ENCODE data around the gene CHST5.

CHST5 gene

DNA sequence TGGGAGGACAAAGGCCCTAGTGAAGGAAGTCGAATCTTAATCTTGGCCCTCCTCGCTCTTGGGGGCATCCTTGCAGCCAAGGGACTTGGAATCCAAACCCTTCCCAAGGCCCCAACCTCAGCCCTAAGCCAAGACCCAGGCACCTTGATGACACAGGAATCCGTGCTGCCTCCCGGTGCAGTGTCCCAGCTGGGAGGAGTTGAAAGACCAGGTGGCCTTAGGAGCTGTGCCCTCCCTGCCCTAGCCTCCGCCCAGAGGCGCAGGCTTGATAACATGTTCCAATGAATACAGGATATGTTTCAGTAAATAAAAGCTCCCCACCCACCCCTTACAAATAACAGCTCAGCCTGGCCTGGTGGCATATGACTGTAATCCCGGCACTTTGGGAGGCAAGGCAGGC lies at the start of gene CHST5:
TSS of gene CHST5 (minus strand) at position 208 of the 400 bp plus-strand sequence. CDS start 5,724 bp downstream, outside the sequence.
- no peak for DNase-seq (ENCODE audit: low read depth in 2 of 2, low spot score in 1 of 2)

DNA sequence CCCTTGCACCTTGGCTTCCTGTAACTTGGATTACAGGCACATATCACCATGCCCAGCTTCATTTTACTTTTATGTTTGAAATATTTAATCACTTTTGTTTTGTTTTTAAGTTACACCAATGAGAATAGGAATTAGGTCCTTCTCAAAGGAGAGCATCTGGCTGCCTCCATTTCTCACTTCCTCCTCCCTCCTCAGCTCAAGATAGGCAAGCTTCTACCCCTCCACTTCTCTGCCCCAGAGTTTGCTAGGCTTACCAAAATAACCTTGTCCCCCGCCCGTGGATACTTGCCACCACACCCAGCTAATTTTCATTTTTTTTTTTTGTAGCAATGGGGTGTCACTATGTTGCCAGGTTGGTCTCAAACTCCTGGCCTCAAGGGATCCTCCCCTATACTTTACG lies 48.2 kb upstream of the CHST5 start:
- DNase-seq (ENCODE audit: low read depth in 2 of 2, low spot score in 1 of 2) = no peak

DNA sequence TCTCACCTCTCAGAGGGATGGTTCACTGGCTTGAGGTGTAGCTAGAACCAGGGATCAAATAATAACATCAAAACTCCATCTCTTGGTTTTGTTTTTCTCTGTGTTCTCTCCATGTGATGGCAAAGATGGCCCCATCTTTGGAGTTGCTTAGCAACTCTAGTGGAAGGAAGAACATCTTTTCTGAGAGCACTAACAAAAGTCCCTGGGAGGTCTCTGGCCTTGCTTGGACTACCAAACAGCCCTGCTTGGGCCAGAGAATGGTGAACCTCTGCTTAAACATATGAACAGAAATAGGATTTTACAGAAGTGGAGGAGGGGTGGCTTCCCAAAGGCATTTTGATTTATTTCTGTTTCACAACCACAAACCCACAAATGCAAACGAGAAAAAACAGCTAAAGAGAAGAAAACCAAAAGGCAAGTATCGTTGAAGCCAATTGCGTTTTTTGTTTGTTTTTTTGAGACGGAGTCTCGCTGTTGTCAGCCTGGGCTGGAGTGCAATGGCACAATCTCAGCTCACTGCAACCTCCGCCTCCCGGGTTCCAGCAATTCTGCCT lies 43.5 kb upstream of the CHST5 start:
- DNase-seq (ENCODE audit: low read depth in 2 of 2, low spot score in 1 of 2) = no peak

DNA sequence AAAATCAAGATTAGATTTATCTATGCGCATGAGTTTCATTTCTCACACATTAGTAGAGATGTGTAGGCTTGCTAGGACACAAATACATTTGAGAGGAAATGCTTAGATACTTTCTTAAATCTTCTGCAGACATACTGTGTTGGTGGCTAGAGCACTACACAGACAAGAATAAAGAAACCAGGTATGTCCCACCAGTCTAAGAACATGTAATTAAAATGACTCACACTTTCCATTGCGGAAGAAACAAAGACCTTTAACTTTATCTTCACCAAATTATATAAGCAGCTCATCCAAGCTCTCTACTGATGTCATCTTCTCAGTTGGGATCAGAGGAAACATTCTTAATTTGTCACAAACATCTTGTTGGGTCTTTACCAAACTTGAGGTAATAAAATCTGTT lies 42.8 kb upstream of the CHST5 start:
- DNase-seq (ENCODE audit: low read depth in 2 of 2, low spot score in 1 of 2) = no peak

DNA sequence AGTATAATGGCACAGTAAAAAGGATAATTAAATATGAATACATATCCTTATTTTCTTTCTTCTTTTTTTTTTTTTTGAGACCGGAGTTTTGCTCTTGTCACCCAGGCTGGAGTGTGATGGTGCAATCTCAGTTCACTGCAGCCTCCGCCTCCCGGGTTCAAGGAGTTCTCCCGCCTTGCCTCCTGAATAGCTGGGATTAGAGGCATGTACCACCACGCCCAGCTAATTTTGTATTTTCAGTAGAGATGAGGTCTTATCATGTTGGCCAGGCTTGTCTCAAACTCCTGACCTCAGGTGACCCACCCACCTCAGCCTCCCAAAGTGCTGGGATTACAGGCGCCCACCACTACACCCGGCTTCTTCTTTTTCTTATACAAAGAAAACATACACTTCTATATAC lies 42.3 kb upstream of the CHST5 start:
- no peak for DNase-seq (ENCODE audit: low read depth in 2 of 2, low spot score in 1 of 2)

DNA sequence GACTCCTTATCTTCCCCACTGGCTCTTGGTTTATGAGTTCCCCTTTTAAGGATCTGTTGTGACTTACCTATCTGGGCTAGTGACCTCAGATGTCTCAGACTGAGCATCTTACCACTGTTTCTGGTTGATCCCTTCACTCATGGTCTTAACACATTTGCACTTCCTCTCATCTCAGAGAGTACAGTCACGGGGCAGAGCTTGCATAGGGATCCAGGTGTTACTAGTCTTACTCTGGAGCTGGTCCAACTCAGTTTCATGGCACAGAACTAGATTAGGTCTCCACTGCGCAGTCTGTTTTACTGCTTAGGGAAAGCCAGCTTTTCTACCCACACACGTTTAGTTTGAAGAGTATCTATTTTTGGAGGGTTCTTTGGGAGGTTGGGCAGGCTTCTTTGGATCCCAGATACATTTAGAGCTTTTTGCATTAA lies 40.5 kb upstream of the CHST5 start:
- DNase-seq (ENCODE audit: low read depth in 2 of 2, low spot score in 1 of 2) = no peak

DNA sequence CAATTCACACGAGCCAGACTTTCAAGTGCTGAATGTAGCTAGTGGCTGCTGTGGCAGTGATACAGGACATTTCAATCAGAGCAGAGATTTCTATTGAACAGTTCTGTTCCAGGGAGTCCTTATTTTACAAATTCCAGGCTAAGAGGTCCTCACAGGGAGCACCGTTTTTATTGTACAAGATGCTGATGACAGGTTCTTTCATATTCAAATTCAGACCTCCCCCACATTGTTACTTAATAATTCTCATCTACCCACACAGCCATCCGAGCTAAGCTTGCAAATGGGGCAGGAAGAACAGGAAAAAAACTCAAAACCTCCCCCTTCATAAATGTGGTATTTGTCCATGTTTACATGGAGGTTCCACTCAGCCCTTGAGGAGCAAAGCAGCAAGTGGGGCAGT lies 40.0 kb upstream of the CHST5 start:
- DNase-seq (ENCODE audit: low read depth in 2 of 2, low spot score in 1 of 2) = no peak

DNA sequence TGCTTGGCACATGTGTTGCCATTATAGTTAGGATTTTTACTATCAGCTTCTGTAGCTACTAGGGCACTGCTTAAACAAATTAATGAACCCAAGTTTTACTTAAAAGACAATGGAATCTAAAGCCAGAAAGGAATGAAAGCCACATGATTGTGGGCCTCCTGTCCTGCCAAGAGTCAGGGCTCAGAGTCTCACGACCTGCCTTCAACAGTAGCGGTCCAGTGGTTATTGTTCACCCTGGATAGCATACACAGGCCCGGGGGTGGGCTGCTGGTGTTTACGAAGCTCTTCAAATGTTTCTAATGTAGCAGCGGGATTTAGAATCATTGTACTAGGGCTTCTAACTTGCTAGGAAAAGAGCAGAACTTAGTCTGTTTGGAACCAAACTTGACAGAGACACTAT lies 38.0 kb upstream of the CHST5 start:
- no peak for DNase-seq (ENCODE audit: low read depth in 2 of 2, low spot score in 1 of 2)

DNA sequence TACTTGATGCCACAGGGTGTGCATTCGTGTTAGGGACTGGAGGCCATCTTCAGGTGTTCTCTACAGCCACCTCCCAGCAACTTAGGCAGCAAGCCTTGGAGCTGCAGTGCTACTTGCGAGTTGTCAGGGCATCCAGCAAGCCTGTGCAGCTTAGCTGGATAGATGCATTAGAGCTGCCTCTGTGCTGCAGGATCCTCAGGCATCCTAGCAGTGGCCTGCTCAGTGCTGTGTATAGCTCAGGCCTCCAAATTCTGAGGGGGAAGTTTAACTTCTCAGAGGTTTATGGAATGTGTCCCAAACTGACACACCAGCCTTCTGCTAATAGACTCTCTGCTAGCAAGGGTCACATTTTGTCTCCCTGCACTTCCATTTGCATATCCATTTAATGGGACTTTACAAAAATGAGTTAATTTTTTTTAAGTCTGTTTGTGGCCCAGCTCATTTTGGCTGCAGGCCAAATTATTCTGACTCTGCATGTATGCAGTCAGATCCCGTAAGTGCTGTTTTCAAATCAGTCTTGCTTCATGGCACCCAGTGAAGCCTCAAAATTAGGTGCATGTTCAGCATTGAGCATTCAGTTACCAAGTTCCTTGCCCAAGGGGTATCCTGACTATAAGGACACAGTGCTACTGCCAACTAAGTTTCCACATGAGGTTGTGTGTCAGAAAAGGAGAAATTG lies 37.1 kb upstream of the CHST5 start:
- DNase-seq (ENCODE audit: low read depth in 2 of 2, low spot score in 1 of 2) = no peak

DNA sequence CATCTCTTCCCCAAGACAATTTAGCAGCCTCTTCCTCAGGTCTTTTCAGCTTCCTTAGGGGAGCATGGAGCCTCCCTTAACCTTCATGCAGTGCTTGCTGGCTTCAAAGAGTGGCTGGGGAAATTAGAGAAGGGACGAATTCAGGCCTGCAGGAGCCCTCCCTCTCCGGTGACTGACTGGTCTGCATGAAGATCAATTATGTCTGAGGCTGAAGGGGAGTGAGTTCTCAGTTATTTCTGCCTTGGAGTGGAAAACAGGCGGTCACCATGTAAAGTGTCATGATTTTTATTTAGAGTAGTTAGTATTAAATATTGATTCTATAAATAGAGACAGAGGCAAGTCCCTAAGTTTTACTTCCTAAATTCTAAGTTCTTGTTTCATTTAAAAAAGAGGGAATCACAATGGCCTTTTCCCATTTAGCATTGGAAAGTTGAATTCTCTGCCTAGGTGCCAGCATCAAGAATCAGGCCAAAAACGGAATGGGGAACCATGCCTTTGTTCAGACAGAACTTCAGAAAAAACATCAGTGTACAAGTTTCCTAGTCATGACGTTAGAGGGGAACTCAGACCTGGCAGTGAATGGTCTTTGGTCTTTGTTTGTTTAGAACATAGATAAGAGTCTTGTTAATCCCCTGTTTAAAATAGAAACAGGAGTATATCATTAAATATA lies 34.6 kb upstream of the CHST5 start:
- no peak for DNase-seq (ENCODE audit: low read depth in 2 of 2, low spot score in 1 of 2)

DNA sequence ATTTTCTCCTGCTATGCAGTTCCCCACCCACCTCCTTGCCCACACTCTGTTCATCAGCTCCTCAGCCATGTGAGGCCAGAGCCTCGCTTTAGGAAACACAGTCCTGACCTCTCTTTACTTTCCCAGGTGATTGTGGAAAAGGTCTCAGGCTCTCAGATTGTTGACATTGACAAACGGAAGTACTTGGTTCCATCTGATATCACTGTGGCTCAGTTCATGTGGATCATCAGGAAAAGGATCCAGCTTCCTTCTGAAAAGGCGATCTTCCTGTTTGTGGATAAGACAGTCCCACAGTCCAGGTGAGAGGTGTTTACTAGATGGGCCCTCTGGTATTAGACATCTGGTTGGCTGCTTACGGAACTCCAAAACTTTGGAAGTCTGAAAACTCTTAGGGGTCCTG lies 32.0 kb upstream of the CHST5 start:
- no peak for DNase-seq (ENCODE audit: low read depth in 2 of 2, low spot score in 1 of 2)

DNA sequence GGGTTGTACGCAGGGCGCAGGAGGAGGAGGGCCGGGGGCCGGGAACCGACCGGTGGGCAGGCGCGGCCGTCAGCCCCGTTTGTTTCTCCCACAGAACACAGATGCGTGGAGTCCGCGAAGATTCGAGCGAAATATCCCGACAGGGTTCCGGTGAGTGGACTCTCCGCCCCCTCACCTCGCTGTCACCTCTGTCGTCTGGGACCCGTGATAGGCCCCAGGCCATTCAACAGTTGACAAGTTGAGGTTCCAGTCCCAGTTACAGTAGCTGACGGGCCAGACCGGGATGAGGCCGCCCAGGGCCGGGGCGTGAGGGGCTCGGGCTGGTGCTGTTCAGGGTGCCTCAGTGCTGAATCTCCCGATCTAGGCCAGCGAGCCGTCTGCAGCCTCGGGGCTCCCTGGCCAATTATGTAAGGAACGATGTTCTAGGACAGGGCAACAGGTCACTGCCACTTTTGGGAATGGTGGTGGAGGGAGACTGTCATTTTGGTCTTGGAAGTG lies 30.9 kb upstream of the CHST5 start:
- no peak for DNase-seq (ENCODE audit: low read depth in 2 of 2, low spot score in 1 of 2)

DNA sequence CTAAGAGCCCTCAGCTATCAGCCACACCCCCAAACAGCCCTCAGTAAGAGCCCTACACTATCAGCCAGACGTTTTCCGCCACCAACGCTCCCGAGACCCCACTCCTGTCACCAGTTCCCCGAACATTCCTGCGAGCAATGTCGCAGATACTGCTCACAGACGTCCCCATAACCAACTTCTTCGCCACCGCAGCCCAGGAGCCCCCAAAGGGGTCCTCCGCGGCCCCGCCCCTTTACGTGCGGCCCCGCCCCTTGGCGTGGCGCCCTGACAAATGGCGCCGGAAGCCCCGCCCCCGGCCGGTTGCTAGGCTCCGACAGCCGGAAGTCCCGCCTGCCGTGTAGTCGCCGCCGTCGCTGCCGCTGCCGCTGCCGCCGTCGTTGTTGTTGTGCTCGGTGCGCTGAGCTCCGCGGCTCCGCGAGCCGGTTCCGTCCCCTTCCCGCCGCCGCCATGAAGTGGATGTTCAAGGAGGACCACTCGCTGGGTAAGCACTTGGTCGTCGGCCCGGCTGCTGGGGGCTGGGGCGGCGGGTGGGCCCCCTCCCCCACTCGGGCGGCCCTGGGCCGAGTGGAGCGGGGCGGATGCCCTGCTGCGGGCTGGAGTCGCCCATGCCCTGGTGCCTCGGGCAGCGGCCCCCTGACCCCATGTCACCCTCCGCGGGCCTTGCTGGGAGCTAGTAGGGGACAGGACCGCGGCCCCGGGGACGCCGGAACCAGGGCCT lies 30.3 kb upstream of the CHST5 start, which contains the start of gene GABARAPL2:
TSS of gene GABARAPL2 (plus strand) at position 340 of the 718 bp plus-strand sequence. CDS start at position 448, 108 bp downstream.
- peak; percentile 87 to 88 for DNase-seq (ENCODE audit: low read depth in 2 of 2, low spot score in 1 of 2)

DNA sequence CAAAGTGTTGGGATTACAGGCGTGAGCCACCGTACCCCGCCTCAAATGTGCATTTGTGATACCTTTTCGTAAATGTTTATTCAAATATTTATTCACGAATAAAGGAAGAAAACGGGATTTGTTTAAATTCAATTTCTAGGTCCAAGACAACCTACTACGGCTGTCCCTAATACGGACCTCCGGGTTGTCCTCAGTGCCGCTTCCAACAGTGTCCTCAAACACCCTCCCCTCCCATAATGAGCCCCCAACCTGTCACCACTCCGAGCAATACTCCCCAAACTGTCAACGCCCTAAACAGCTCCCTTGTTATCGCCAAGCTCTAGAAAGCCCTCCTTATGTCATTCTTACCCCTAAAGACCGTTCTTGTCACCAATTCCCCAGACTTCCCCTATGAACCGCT lies 29.7 kb upstream of the CHST5 start:
- no peak for DNase-seq (ENCODE audit: low read depth in 2 of 2, low spot score in 1 of 2)

DNA sequence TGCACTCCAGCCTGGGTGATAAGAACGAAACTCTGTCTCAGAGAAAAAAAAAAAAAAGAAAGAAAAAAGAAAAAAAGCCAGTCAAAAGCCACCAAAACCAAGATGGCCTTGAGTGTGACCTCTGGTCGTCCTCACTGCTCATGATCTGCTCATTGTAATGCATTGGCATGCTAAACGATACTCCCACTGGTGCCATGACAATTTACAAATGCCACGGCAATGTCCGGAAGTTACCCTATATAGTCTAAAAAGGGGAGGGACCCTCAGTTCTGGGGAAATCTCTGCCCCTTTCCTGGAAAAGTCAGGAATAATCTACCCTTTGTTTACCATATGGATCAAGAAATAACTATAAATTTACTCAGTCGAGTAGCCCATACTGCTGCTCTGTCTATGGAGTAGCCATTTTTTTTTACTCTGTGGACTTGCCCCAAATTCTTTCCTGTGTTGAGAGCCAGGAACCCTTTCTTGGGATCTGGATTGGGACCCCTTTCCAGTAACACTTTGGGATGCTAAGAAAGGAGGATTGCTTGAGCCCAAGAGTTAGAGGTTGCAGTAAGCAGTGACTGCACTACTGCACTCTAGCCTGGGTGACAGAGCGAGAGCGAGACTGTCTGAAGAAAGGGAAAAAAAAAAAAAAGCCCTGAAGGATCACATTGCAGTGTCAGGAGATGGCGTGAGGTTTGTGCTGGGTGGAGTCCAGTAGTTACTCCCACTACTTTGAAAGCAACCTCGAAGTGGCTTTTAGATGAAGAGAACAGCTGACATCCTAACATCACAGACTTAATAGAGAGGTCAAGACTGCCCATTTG lies 23.9 kb upstream of the CHST5 start:
- DNase-seq (ENCODE audit: low read depth in 2 of 2, low spot score in 1 of 2) = no peak

DNA sequence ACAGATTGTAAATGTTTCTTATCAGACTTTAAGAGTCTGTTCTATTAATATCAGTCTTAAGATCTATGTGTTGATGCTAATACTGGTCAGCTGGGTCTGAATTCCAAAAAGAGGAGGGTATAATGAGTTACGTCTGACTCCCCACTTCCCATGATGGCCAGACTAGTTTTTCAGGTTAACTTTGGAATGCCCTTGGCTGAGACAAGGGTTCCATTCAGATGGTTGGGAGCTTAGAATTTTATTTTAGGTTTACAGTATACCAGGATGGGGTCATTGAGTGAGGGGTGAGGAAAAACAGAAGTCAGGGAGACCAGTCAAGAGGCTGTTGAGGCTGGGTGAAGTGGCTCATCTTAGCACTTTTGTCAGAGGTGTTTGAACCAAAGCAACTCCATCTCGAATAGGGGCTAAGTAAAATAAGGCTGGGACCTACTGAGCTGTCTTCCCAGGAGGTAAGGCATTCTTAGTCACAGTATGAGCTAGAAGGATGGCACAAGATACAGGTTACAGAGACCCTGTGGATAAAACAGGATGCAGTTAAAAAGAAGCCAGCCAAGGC lies 23.0 kb upstream of the CHST5 start:
- DNase-seq (ENCODE audit: low read depth in 2 of 2, low spot score in 1 of 2) = no peak

DNA sequence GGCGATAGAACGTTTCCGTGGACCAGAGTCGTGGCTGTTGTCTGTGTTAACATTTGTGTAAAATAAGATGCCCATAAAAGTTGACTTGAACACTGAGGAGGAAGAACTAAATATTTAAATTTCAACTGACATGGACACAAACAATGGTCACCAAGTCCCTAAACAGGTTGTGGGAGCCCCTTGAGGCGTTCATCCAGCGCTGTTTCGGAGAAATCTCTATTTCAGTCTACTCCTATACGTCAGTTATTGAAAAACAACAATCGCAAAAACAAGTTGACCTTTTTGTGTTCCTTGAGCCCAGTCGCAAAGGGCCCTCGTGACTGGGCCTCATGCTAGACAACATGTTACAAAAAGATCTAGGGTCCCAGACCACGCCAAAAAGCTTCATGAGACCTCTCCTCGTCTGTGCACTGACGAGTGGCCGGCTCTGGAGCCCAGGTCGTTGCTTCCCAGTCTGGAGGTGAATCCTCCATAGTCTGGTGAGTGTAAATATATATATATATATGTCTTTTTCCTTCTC lies 20.6 kb upstream of the CHST5 start:
- no peak for DNase-seq (ENCODE audit: low read depth in 2 of 2, low spot score in 1 of 2)

DNA sequence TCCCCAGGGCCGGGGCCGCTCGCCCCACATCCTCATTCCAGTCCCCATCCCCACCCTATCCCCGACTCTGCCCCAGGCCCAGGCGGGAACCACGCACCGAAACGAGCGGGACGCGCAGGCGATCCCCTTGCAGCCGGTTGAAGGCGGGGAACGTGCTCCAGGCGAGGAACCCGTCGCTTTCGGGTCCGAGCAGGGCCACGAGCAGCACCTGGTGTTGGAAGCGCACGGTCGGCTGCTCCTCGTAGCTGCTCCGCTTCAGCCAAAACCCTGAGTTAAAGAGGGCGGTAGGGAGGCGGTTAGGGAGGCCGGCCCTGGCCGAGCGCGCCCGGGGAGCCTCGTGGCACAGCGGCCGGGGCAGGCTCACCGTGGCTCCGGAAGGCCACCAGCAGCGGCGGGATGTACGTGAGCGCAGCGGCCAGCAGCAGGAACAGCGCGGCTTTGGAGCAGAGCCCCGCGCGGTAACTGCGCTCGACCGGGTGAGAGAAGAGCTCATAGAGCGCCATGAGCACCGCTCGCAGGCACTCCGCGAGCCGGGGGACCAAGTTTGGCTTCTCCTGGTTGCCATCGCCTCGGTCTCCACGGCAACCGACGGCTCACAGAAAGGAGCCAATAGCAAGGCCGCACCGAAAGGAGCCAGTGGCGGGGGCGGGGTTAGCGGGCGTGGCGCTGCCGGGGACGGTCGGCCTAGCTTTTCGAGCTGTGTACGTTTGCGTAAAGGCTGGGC lies 20.0 kb upstream of the CHST5 start, which contains the start of gene TMEM231:
TSS of gene TMEM231 (minus strand) at position 546 of the 724 bp plus-strand sequence. CDS start at position 503, 43 bp downstream.
- peak; percentile 94 to 95 for DNase-seq (ENCODE audit: low read depth in 2 of 2, low spot score in 1 of 2)

DNA sequence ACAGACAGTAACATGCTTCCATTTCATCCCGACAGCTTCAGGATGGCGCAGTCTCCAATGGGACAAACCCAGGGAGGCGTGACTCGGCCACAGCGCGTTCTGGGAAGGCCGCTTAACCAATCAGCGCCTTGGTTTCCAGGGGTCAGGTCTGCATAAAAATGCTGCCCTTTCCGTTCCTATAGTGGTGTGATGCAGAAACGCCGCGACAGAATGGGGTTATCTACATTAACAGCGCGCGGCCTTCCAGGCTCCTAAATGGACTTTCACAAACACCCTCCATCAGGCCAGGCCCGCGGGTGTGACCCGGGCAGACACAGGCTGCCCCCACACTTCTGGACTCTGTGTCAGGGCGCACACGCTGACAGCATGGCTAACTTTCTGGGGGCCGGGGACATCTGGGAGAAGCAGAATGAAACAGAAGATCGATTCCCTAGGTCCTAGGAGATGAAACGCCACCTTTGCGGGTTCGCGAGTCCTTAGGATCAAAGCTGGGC lies 19.4 kb upstream of the CHST5 start:
- no peak for DNase-seq (ENCODE audit: low read depth in 2 of 2, low spot score in 1 of 2)

Measured in stimulated activated CD8-positive, alpha-beta memory T cell treated with anti-CD3 and anti-CD28 coated beads, Interleukin-4, amount 100 ng/mL, for 1 hour (primary cell).